Measurements from ENCODE around the gene APOBEC3C. TPM values are rescaled to one million over a fixed set of nuclear protein-coding genes. Genes with fewer than 3 reads are reported as not detected.

The APOBEC3C gene
- total and polyA plus RNA-seq, 7 experiments from 2014 or later = 16.4 to 102 (median 41.2) TPM

DNA sequence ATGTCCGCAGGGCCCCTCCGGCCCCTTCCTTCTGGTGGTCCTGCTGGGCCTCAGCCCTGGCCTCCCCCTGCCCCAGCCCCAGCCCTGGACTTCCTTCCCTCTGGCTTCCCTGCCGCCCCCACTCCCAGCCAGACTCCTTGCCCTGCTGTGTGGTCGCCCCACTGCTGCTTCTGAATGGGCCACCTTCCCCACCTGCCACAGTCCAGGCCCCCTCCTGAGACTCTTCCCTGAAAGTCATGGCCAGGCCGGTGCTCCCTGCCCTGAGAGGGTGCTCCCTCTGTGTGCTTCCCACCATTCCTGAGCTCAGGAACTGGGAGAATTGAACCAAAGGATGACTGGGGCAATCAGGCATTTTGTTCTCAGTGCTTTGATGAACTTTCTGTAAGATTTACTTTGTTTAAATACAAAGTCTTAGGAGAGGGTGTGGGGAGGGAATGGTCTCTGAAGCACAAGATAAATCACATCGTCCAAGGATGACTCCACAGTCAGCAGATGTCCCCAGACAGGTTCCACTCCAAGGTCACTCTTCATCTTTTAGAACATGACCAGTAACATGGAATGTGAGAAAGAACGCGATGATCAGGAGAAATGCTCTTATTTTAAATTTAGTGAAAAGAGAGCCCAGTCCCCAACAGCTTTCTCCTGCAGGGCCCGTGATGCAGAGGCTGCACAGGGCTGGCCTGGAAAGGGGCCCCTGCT lies 7.6 kb downstream of the APOBEC3C start:
- Histone ChIP-seq H3K4me3 (ENCODE audit: low read length) (peak overlapping the region; percentile 76), H3K27ac (ENCODE audit: low read depth, low read length) (peak overlapping the region; percentile 86), H3K36me3 (ENCODE audit: control insufficient read depth in 2 of 3, insufficient read depth in 3 of 3, low read length in 3 of 3) (peaks cover 0 to 24% (median 6%) of the 10 kb centered on the region in 3 experiments), H3K9me3 (ENCODE audit: control insufficient read depth in 2 of 3, low read length in 3 of 3) (no peaks in the 10 kb centered on the region), H3K27me3 (ENCODE audit: control insufficient read depth in 2 of 2, insufficient read depth in 2 of 2, low read length in 2 of 2) (no peaks in the 10 kb centered on the region), H3K4me1 (ENCODE audit: control insufficient read depth in 2 of 2, insufficient read depth in 2 of 2, low read length in 2 of 2) (peaks cover 18 to 24% of the 10 kb centered on the region in 2 donors)
- H3K4me1 Mint-ChIP-seq = peaks cover 29 to 73% (median 54%) of the 10 kb centered on the region in 7 donors
- H3K27ac Mint-ChIP-seq = peak overlapping the region; percentile 88 to 98 (median 96)
- peaks cover 0 to 35% (median 8%) of the 10 kb centered on the region in 5 donors for H3K36me3 Mint-ChIP-seq
- no peak for ATAC-seq
- peak in 1 of 9 donors; percentile 18 for DNase-seq
- ChIA-PET POLR2A (interaction anchor here (0.7 to 2.0 kb wide), 10 partner anchors 8 to 297 kb away, joined by 3 to 6 read pairs (median 4); partner anchors contain the start of genes APOBEC3F and RPL3), CTCF (interaction anchor here (0.9 to 1.0 kb wide), 2 partner anchors 152 to 295 kb away, joined by 3 read pairs; no protein-coding TSS in a partner anchor)
- no peaks in the 10 kb centered on the region for H3K27me3 Mint-ChIP-seq
- H3K9me3 Mint-ChIP-seq = no peaks in the 10 kb centered on the region
- peak overlapping the region; percentile 91 to 98 (median 94) for H3K4me3 Mint-ChIP-seq
- intact Hi-C loops (cut with micrococcal nuclease) = loop anchor here (2.0 to 10.0 kb wide), 4 partner anchors 19 to 503 kb away; partner anchors contain the start of genes APOBEC3F (in 1 of the 2), APOBEC3G (in 1 of the 2) and ATF4 (in 1 of the 2)

DNA sequence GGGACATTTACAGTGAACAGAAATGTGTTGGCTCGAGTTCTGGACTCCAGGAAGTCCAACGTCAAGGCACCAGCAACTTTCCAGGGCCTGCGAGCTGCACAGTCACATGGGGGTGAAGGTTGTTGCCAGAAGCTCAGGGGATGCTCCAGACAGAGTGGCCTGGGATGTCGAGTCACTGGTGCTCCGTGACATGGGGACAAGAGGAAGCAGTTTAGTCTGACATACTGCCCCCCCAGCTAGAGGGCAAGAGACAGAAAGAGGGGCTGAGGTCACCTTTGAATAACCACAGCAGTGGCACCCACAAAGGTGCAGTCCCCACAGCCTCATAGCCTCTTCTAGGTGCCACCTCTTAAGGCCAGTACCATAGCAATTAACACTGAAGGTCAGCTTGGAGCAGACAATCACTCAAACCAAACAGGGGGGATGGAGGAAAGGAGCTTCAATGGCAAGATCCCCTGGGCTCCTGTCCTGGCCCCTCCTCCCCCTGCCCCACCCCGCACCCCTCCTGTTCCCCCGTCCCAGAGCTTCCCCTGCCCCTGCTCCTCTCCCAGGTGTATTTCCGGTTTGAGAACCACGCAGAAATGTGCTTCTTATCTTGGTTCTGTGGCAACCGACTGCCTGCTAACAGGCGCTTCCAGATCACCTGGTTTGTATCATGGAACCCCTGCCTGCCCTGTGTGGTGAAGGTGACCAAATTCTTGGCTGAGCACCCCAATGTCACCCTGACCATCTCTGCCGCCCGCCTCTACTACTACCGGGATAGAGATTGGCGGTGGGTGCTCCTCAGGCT lies 10.7 kb downstream of the APOBEC3C start:
- Mint-ChIP-seq H3K4me3 (peak overlapping the region; percentile 33 to 79 (median 76)), H3K36me3 (peaks cover 0 to 30% (median 7%) of the 10 kb centered on the region in 5 donors), H3K9me3 (no peaks in the 10 kb centered on the region), H3K4me1 (peaks cover 30 to 68% (median 52%) of the 10 kb centered on the region in 7 donors), H3K27me3 (no peaks in the 10 kb centered on the region), H3K27ac (peak overlapping the region; percentile 20 to 89 (median 82))
- Histone ChIP-seq H3K27me3 (ENCODE audit: control insufficient read depth in 2 of 2, insufficient read depth in 2 of 2, low read length in 2 of 2) (no peaks in the 10 kb centered on the region), H3K4me3 (ENCODE audit: low read length) (no peak overlapping the region), H3K27ac (ENCODE audit: low read depth, low read length) (peak overlapping the region; percentile 45), H3K36me3 (ENCODE audit: control insufficient read depth in 2 of 3, insufficient read depth in 3 of 3, low read length in 3 of 3) (peaks cover 0 to 24% (median 6%) of the 10 kb centered on the region in 3 experiments), H3K4me1 (ENCODE audit: control insufficient read depth in 2 of 2, insufficient read depth in 2 of 2, low read length in 2 of 2) (peaks cover 18 to 24% of the 10 kb centered on the region in 2 donors), H3K9me3 (ENCODE audit: control insufficient read depth in 2 of 3, low read length in 3 of 3) (no peaks in the 10 kb centered on the region)
- ChIA-PET POLR2A (interaction anchor here (1.3 kb wide), 1 partner anchor 291 kb away, joined by 3 read pairs; no protein-coding TSS in a partner anchor), CTCF (interaction anchor here (0.7 kb wide), 1 partner anchor 66 kb away, joined by 3 read pairs; no protein-coding TSS in a partner anchor)
- intact Hi-C loops (cut with micrococcal nuclease) = loop anchor here (5.0 to 10.0 kb wide), 3 partner anchors 53 to 500 kb away; partner anchors contain the start of genes APOBEC3G (in 1 of the 2) and ATF4 (in 1 of the 2)
- no peak for ATAC-seq
- DNase-seq = peak in 6 of 9 donors; percentile 23 to 42 (median 28)

DNA sequence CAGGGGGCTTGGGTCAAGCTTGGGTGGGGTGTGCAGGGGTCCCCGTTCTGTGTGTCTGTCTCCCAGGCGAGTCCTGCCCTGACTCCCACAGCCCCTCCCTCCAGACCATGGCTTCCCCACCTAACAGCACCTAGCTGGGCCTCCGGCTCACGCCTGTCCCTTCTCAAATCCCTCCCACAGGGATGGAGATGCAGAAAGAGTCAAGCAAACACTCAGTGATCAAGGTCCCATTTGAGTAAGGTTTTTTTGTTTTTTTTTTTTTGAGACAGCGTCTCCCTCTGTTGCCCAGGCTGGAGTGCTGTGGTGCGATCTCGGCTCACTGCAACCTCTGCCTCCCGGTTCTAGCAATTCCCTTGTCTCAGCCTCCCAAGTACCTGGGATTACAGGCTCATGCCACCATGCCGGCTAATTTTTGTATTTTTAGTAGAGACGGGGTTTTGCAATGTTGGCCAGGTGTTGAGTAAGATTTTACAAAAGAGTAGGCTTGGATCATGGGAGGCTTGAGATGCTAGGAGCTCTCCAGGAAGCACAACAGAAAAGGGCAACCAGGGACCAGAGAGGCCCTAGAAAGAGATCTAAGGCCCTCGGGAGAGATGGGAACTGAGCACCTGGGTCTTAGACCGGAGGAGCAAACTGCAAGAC lies 12.6 kb downstream of the APOBEC3C start:
- Mint-ChIP-seq H3K27me3 (no peaks in the 10 kb centered on the region), H3K36me3 (peaks cover 0 to 22% (median 7%) of the 10 kb centered on the region in 5 donors), H3K4me1 (peaks cover 21 to 56% (median 41%) of the 10 kb centered on the region in 7 donors), H3K4me3 (peak overlapping the region in 1 of 10 donors; percentile 20), H3K27ac (peak overlapping the region in 8 of 9 donors; percentile 56 to 81 (median 72)), H3K9me3 (no peaks in the 10 kb centered on the region)
- Histone ChIP-seq H3K4me3 (ENCODE audit: low read length) (no peak overlapping the region), H3K4me1 (ENCODE audit: control insufficient read depth in 2 of 2, insufficient read depth in 2 of 2, low read length in 2 of 2) (peaks cover 18 to 22% of the 10 kb centered on the region in 2 donors), H3K27me3 (ENCODE audit: control insufficient read depth in 2 of 2, insufficient read depth in 2 of 2, low read length in 2 of 2) (no peaks in the 10 kb centered on the region), H3K27ac (ENCODE audit: low read depth, low read length) (no peak overlapping the region), H3K36me3 (ENCODE audit: control insufficient read depth in 2 of 3, insufficient read depth in 3 of 3, low read length in 3 of 3) (peaks cover 0 to 24% (median 6%) of the 10 kb centered on the region in 3 experiments), H3K9me3 (ENCODE audit: control insufficient read depth in 2 of 3, low read length in 3 of 3) (no peaks in the 10 kb centered on the region)
- no peak for DNase-seq
- no peak for ATAC-seq
- intact Hi-C loops (cut with micrococcal nuclease) = loop anchor here in 1 of 2 donors (10.0 kb wide), 1 partner anchor 498 kb away; the partner anchor contains the start of gene ATF4
- POLR2A ChIA-PET = no interaction called here
- CTCF ChIA-PET = no interaction called here

DNA sequence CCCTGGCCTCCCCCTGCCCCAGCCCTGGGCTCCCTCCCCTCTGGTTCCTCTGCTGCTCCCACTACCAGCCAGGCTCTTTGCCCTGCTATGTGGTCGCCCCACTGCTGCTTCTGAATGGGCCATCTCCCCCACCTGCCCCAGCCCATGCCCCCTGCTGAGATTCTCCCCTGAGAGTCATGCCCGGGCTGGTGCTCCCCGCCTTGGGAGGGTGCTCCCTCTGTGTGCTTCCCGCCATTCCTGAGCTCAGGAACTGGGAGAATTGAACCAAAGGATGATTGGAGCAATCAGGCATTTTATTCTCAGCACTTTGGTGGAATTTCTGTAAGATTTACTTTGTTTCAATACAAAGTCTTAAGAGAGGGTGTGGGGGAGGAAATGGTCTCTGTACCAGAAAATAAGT lies 13.7 kb downstream of the APOBEC3C start:
- H3K36me3 ChIP-seq (ENCODE audit: control insufficient read depth in 2 of 3, insufficient read depth in 3 of 3, low read length in 3 of 3) = peaks cover 0 to 30% (median 6%) of the 10 kb centered on the region in 3 experiments
- intact Hi-C loops (cut with micrococcal nuclease) = loop anchor here in 1 of 2 donors (10.0 kb wide), 1 partner anchor 497 kb away; the partner anchor contains the start of gene ATF4
- no peak overlapping the region for H3K27ac ChIP-seq (ENCODE audit: low read depth, low read length)
- Mint-ChIP-seq H3K27me3 (no peaks in the 10 kb centered on the region), H3K36me3 (peaks cover 0 to 24% (median 0%) of the 10 kb centered on the region in 5 donors), H3K4me3 (peak overlapping the region in 1 of 10 donors; percentile 27), H3K27ac (peak overlapping the region in 4 of 9 donors; percentile 26 to 54 (median 38)), H3K9me3 (no peaks in the 10 kb centered on the region), H3K4me1 (peaks cover 11 to 45% (median 34%) of the 10 kb centered on the region in 7 donors)
- no peaks in the 10 kb centered on the region for H3K27me3 ChIP-seq (ENCODE audit: control insufficient read depth in 2 of 2, insufficient read depth in 2 of 2, low read length in 2 of 2)
- H3K4me1 ChIP-seq (ENCODE audit: control insufficient read depth in 2 of 2, insufficient read depth in 2 of 2, low read length in 2 of 2) = peaks cover 13 to 18% of the 10 kb centered on the region in 2 donors
- POLR2A ChIA-PET = interaction anchor here (0.6 to 0.7 kb wide), 2 partner anchors 70 to 123 kb away, joined by 3 to 6 read pairs; no protein-coding TSS in a partner anchor
- ATAC-seq (no peak), DNase-seq (no peak)
- CTCF ChIA-PET = interaction anchor here (0.6 kb wide), 1 partner anchor 543 kb away, joined by 3 read pairs; the partner anchor contains the start of gene CACNA1I
- H3K4me3 ChIP-seq (ENCODE audit: low read length) = no peak overlapping the region
- H3K9me3 ChIP-seq (ENCODE audit: control insufficient read depth in 2 of 3, low read length in 3 of 3) = no peaks in the 10 kb centered on the region

DNA sequence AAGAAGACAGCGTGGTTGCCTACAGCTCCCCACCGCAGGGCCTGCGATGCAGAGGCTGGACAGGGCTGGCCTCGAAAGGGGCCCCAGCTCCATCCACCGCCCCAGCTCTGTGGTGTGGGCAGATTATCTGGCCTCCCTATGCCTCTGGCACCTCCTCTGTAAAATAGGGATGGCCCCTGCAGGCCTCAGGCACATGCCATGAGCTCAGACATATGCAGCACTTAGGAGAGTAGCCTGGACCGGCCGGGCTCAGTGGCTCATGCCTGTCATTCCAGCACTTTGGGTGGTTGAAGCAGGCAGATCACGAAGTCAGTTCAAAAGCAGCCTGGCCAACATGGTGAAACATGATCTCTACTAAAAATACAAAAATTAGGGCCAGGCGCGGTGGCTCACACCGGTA lies 14.2 kb downstream of the APOBEC3C start:
- Mint-ChIP-seq H3K4me3 (no peak overlapping the region), H3K27me3 (no peaks in the 10 kb centered on the region), H3K4me1 (peaks cover 11 to 44% (median 32%) of the 10 kb centered on the region in 7 donors), H3K27ac (peak overlapping the region in 3 of 9 donors; percentile 34 to 58 (median 54)), H3K36me3 (peaks cover 0 to 28% (median 0%) of the 10 kb centered on the region in 5 donors), H3K9me3 (no peaks in the 10 kb centered on the region)
- peaks cover 0 to 32% (median 6%) of the 10 kb centered on the region in 3 experiments for H3K36me3 ChIP-seq (ENCODE audit: control insufficient read depth in 2 of 3, insufficient read depth in 3 of 3, low read length in 3 of 3)
- H3K27me3 ChIP-seq (ENCODE audit: control insufficient read depth in 2 of 2, insufficient read depth in 2 of 2, low read length in 2 of 2) = no peaks in the 10 kb centered on the region
- POLR2A ChIA-PET = interaction anchor here (0.6 to 0.7 kb wide), 2 partner anchors 70 to 123 kb away, joined by 3 to 6 read pairs; no protein-coding TSS in a partner anchor
- peaks cover 13 to 18% of the 10 kb centered on the region in 2 donors for H3K4me1 ChIP-seq (ENCODE audit: control insufficient read depth in 2 of 2, insufficient read depth in 2 of 2, low read length in 2 of 2)
- CTCF ChIA-PET = interaction anchor here (0.6 kb wide), 1 partner anchor 542 kb away, joined by 3 read pairs; the partner anchor contains the start of gene CACNA1I
- intact Hi-C loops (cut with micrococcal nuclease) = loop anchor here in 1 of 2 donors (10.0 kb wide), 1 partner anchor 497 kb away; the partner anchor contains the start of gene ATF4
- no peaks in the 10 kb centered on the region for H3K9me3 ChIP-seq (ENCODE audit: control insufficient read depth in 2 of 3, low read length in 3 of 3)
- H3K27ac ChIP-seq (ENCODE audit: low read depth, low read length) = no peak overlapping the region
- ATAC-seq (no peak), DNase-seq (no peak)
- no peak overlapping the region for H3K4me3 ChIP-seq (ENCODE audit: low read length)

Measured in naive thymus-derived CD4-positive, alpha-beta T cell (primary cell).